Activated CD8-positive, alpha-beta T cell treated with anti-CD3 and anti-CD28 coated beads for 36 hours (primary cell): Measurements from ENCODE around the gene ADD1. TPM values are rescaled to one million over a fixed set of nuclear protein-coding genes. Genes with fewer than 3 reads are reported as not detected.

Experiments
- ATAC-seq: fragments of 200-7000 bp; cut with Tn5 transposase; one replicate; pipeline ENCODE4 v1.10.0; 2021; ENCODE audit warnings: mild to moderate bottlenecking, moderate library complexity
- CTCF ChIA-PET: fragments of 350-600 bp; sonication (Branson Sonifier 250); formaldehyde crosslinking; loops from one replicate; lab custom pipeline; 2021; ENCODE audit warnings: antibody characterized with exemption; lab: Charles Lee
- POLR2A ChIA-PET: fragments of 350-600 bp; sonication (Branson Sonifier 250); formaldehyde crosslinking; loops from one replicate; lab custom pipeline; 2021; ENCODE audit warnings: antibody characterized with exemption; lab: Charles Lee
- DNase-seq: peaks from one replicate; pipeline ENCODE4 v3.0.0-alpha.2; 2020
- H3K27ac Mint-ChIP-seq: one replicate; pipeline ENCODE4 v1.8.0; 2021; ENCODE audit warnings: mild to moderate bottlenecking, mixed read lengths
- H3K27me3 Mint-ChIP-seq: one replicate; pipeline ENCODE4 v1.8.0; 2021; ENCODE audit warnings: mixed read lengths
- H3K36me3 Mint-ChIP-seq: one replicate; pipeline ENCODE4 v1.8.0; 2021; ENCODE audit warnings: low read depth, mixed read lengths
- H3K4me1 Mint-ChIP-seq: one replicate; pipeline ENCODE4 v1.8.0; 2021; ENCODE audit warnings: low read depth, mixed read lengths
- H3K4me3 Mint-ChIP-seq: one replicate; pipeline ENCODE4 v1.8.0; 2021; ENCODE audit warnings: mild to moderate bottlenecking, moderate library complexity, mixed read lengths
- H3K9me3 Mint-ChIP-seq: one replicate; pipeline ENCODE4 v1.8.0; 2021; ENCODE audit warnings: mixed read lengths
- intact Hi-C: fragments of 100-400 bp; cut with micrococcal nuclease; formaldehyde crosslinking; loops from one replicate; pipeline ENCODE4 v1.10.0; 2022
- total RNA-seq, 2 experiments: library from RNA; stranded (reverse); gene quantifications; one replicate each; pipeline ENCODE4 v1.2.3, GENCODE V29; 2021
- TF ChIP-seq, protein P1 (sequence below): fragments of 200-600 bp; IDR thresholded peaks from one replicate; pipeline ENCODE4 v1.8.0; 2022; ENCODE audit warnings: antibody characterized with exemption, mild to moderate bottlenecking

Gene ADD1
- total RNA-seq, 2 experiments from 2014 or later, result 149 to 154 TPM

GRCh38 chr4:2925496-2925895 lies 81.9 kb downstream of the ADD1 start:
- peaks cover 31% of the 10 kb centered on the region for H3K36me3 Mint-ChIP-seq
- ATAC-seq, result no peak
- CTCF ChIA-PET, result interaction anchor here (1.2 kb wide), 1 partner anchor 10 kb away, joined by 4 read pairs; no protein-coding TSS in a partner anchor

DNA sequence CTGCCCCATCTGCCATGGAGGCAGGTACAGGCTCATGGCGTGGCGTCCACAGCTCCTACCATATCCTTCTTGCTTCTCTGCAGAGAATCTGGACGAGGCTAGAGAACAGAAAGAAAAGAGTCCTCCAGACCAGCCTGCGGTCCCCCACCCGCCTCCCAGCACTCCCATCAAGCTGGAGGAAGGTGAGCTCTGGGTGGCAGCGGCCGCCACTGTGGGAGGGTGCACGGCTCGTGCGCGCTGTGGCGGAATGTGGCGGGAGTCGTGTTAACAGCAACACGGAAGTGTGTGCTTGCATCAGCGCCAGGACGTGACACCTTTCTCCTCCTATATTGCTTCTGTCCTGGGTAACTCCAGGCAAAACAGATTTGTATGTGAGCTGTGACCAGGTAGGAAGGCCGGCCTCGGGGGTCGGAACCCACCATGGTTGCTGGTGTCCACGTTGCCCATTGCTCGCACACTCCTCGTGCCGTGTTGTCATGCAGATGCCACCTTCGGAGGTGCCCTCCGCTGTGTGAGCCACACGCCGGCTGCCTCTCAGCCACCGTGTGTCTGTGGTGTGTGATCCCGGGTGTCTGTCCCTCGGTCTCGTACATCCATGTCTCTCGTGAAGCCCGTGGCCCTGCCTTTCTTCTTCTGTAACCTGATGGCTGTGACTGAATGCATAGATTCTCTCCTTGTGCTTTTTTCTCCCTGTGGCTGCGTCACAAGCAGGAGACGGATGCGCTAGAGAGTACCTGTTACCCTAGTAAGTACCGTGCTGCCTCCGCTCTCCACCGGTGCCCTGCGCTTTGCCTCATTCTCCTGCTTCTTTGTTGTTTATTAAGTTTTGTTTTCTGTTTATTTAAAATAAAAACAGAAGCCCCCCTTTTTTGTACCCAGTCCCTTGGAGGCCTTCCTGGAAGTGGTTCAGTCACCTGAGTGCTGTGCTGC lies 82.6 kb downstream of the ADD1 start:
- POLR2A ChIA-PET, result interaction anchor here (1.0 to 1.5 kb wide), 2 partner anchors 9 kb away, joined by 5 read pairs; no protein-coding TSS in a partner anchor
- TF ChIP-seq, protein P1, sequence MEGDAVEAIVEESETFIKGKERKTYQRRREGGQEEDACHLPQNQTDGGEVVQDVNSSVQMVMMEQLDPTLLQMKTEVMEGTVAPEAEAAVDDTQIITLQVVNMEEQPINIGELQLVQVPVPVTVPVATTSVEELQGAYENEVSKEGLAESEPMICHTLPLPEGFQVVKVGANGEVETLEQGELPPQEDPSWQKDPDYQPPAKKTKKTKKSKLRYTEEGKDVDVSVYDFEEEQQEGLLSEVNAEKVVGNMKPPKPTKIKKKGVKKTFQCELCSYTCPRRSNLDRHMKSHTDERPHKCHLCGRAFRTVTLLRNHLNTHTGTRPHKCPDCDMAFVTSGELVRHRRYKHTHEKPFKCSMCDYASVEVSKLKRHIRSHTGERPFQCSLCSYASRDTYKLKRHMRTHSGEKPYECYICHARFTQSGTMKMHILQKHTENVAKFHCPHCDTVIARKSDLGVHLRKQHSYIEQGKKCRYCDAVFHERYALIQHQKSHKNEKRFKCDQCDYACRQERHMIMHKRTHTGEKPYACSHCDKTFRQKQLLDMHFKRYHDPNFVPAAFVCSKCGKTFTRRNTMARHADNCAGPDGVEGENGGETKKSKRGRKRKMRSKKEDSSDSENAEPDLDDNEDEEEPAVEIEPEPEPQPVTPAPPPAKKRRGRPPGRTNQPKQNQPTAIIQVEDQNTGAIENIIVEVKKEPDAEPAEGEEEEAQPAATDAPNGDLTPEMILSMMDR, result no peak
- CTCF ChIA-PET, result interaction anchor here (1.2 kb wide), 1 partner anchor 9 kb away, joined by 4 read pairs; no protein-coding TSS in a partner anchor
- H3K4me3 Mint-ChIP-seq, result no peak overlapping the region
- H3K36me3 Mint-ChIP-seq, result peaks cover 29% of the 10 kb centered on the region
- H3K4me1 Mint-ChIP-seq, result peaks cover 30% of the 10 kb centered on the region
- ATAC-seq (no peak), DNase-seq (no peak)
- H3K9me3 Mint-ChIP-seq, result no peaks in the 10 kb centered on the region
- H3K27me3 Mint-ChIP-seq, result no peaks in the 10 kb centered on the region
- H3K27ac Mint-ChIP-seq, result peak overlapping the region; percentile 5
- intact Hi-C loops, result no loop called here

More at GRCh38 chr4:2925496-2925895, 81.9 kb downstream of the ADD1 start:
- no peak for DNase-seq
- intact Hi-C loops, result no loop called here
- Mint-ChIP-seq H3K4me3 (no peak overlapping the region), H3K9me3 (no peaks in the 10 kb centered on the region), H3K4me1 (peaks cover 33% of the 10 kb centered on the region), H3K27ac (no peak overlapping the region), H3K27me3 (no peaks in the 10 kb centered on the region)
- POLR2A ChIA-PET, result interaction anchor here (1.0 kb wide), 2 partner anchors 10 to 455 kb away, joined by 3 to 5 read pairs; no protein-coding TSS in a partner anchor
- TF ChIP-seq, protein P1, result no peak

DNA sequence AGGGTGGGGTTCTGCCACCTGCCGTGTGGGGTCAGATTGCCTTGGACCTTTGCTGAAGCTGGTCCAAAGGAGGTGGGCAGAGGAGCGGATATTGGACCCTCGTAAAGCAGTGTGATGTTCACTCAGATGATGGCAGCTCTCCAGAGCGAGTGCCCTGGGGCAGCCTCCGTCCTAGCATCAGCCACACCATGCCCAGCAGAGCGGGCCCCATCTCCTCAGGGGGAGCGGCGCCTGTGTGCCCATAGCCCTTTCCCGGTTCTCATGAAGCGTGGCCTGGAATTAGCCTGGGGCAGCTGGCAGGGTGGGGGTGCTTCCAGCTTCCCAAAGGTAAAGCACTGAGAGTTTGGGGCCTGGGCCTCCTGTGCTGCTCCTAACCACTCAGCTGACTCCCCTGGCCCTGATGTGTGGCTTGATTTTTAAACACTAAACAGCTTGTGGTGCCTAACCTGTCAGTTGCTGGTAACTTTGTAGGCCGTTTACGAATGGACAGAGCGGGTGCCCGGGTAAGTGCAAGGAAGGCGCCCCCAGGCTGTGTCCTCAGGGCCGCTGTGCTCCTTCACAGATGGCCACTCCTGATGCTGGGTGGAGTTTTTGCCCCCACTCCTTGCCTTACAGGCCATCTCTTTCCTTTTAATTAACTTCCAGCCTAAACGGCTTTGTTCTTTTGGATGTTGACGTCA lies 83.5 kb downstream of the ADD1 start:
- no peak for ATAC-seq
- DNase-seq, result no peak
- H3K4me1 Mint-ChIP-seq, result peaks cover 25% of the 10 kb centered on the region
- CTCF ChIA-PET, result interaction anchor here (1.1 kb wide), 1 partner anchor 163 kb away, joined by 4 read pairs; no protein-coding TSS in a partner anchor
- intact Hi-C loops, result no loop called here
- POLR2A ChIA-PET, result interaction anchor here (1.2 to 1.5 kb wide), 2 partner anchors 8 kb away, joined by 3 to 5 read pairs; no protein-coding TSS in a partner anchor
- no peaks in the 10 kb centered on the region for H3K9me3 Mint-ChIP-seq
- H3K27me3 Mint-ChIP-seq, result no peaks in the 10 kb centered on the region
- no peak overlapping the region for H3K4me3 Mint-ChIP-seq
- TF ChIP-seq, protein P1, result no peak
- H3K27ac Mint-ChIP-seq, result peak overlapping the region; percentile 5
- H3K36me3 Mint-ChIP-seq, result peaks cover 31% of the 10 kb centered on the region

DNA sequence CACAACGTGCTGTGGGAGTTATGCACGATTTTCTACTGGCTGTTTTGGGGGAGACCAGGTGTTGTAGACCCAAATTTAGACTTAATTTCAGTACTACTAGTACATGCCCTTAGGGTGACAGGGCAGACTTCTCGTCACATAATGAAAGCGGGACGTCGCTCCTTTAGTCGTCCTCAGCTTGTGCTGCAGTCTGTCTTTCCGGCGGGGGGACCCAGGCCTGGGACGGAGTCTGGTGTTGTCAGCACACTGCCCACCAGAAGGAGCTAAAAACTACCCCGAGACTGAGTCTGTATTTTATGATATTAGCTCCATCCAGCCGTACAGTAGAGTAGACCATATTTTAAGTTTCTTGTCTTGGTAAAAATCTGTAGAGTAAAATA lies 84.0 kb downstream of the ADD1 start:
- H3K4me3 Mint-ChIP-seq, result no peak overlapping the region
- no peak overlapping the region for H3K27ac Mint-ChIP-seq
- ATAC-seq (no peak), DNase-seq (no peak)
- intact Hi-C loops, result no loop called here
- POLR2A ChIA-PET, result interaction anchor here (1.2 to 1.5 kb wide), 2 partner anchors 8 kb away, joined by 3 to 5 read pairs; no protein-coding TSS in a partner anchor
- TF ChIP-seq, protein P1, result no peak
- no peaks in the 10 kb centered on the region for H3K9me3 Mint-ChIP-seq
- no peaks in the 10 kb centered on the region for H3K27me3 Mint-ChIP-seq
- H3K4me1 Mint-ChIP-seq, result peaks cover 20% of the 10 kb centered on the region
- H3K36me3 Mint-ChIP-seq, result peaks cover 29% of the 10 kb centered on the region
- CTCF ChIA-PET, result interaction anchor here (1.1 kb wide), 1 partner anchor 164 kb away, joined by 4 read pairs; no protein-coding TSS in a partner anchor
